Esophagus muscularis mucosa (tissue), 4 donors: ENCODE data around the gene MRPL23. TPM values are rescaled to one million over a fixed set of nuclear protein-coding genes. Genes with fewer than 3 reads are reported as not detected.

ENCODE experiments used
- DNase-seq: peaks from one replicate; pipeline ENCODE4 v3.0.0-alpha.2; 2017; ENCODE audit errors: extremely low spot score
- H3K27ac ChIP-seq, 4 donors: fragments of 200-600 bp; sonication (generic); replicated peaks in 1 of 4; 1 replicate in 3 of 4; 2 replicates in 1 of 4; pipeline ENCODE4 v1.5.1; 2016 to 2019; ENCODE audit warnings: mild to moderate bottlenecking in 1 of 4
- H3K27me3 ChIP-seq, 4 donors: fragments of 200-600 bp; sonication (generic); one replicate each; pipeline versions ENCODE4 v1.5.1 to v1.6.0; 2016 to 2019
- H3K36me3 ChIP-seq, 4 donors: fragments of 200-600 bp; sonication (generic); one replicate each; pipeline ENCODE4 v1.5.1; 2016 to 2019
- H3K4me1 ChIP-seq, 4 donors: fragments of 200-600 bp; sonication (generic); one replicate each; pipeline ENCODE4 v1.5.1; 2016 to 2019
- H3K4me3 ChIP-seq, 4 donors: fragments of 200-600 bp; sonication (generic); 1 replicate in 2 of 4; 2 replicates in 2 of 4; pipeline ENCODE4 v1.5.1; 2016 to 2019; ENCODE audit warnings: mild to moderate bottlenecking in 4 of 4, moderate library complexity in 1 of 4
- H3K9me3 ChIP-seq, 4 donors: fragments of 200-600 bp; sonication (generic); 1 replicate in 3 of 4; 2 replicates in 1 of 4; pipeline ENCODE4 v1.5.1; 2016 to 2019
- EP300 ChIP-seq: sonication (generic); formaldehyde crosslinking; IDR thresholded peaks from one replicate; pipeline ENCODE4 v1.6.1; 2017; ENCODE audit warnings: antibody characterized with exemption
- POLR2A ChIP-seq: fragments of 450-650 bp; IDR thresholded peaks from one replicate; pipeline ENCODE4 v1.6.1; 2017; ENCODE audit warnings: antibody characterized with exemption, moderate library complexity, mild to moderate bottlenecking, low read depth
- POLR2AphosphoS5 ChIP-seq, 2 donors: sonication (generic); formaldehyde crosslinking; IDR thresholded peaks; one replicate each; pipeline ENCODE4 v1.6.1; 2017; ENCODE audit warnings: antibody characterized with exemption in 2 of 2
- WGBS: methylation state at CpG from one replicate; pipeline ENCODE4 v1.1.5; 2018; 5-methylcytosine and 5-hydroxymethylcytosine counted together
- intact Hi-C: fragments of 100-400 bp; cut with DNase I; formaldehyde crosslinking; loops from one replicate; pipeline ENCODE4 v1.15.1; 2023
- total RNA-seq, 4 donors: library from RNA; depleted of rRNA; stranded (reverse); fragments of >200 nt; gene quantifications; one replicate each; pipeline versions ENCODE4 v1.1.0 to v1.2.1, GENCODE V29; 2016
- TF ChIP-seq, protein P1 (sequence below), 3 experiments: fragments of 200-600 bp in 2 of 3; fragments of 450-650 bp in 1 of 3; sonication (generic) in 2 of 3; IDR thresholded peaks; one replicate each; pipeline ENCODE4 v1.5.1; 2017 to 2019; ENCODE audit warnings: antibody characterized with exemption in 3 of 3, mild to moderate bottlenecking in 2 of 3, moderate library complexity in 1 of 3

MRPL23 gene
- total RNA-seq, 4 donors from 2014 or later = 82.0 to 153 (median 92.4) TPM

GRCh38 chr11:1952806-1953482 lies 5.8 kb downstream of the MRPL23 start:
- Histone ChIP-seq H3K9me3 (no peaks in the 10 kb centered on the region), H3K4me1 (no peaks in the 10 kb centered on the region), H3K4me3 (no peak overlapping the region), H3K36me3 (no peaks in the 10 kb centered on the region), H3K27me3 (no peaks in the 10 kb centered on the region), H3K27ac (no peak overlapping the region)
- intact Hi-C loops = no loop called here
- TF ChIP-seq EP300 = no peak
- TF ChIP-seq, protein P1, sequence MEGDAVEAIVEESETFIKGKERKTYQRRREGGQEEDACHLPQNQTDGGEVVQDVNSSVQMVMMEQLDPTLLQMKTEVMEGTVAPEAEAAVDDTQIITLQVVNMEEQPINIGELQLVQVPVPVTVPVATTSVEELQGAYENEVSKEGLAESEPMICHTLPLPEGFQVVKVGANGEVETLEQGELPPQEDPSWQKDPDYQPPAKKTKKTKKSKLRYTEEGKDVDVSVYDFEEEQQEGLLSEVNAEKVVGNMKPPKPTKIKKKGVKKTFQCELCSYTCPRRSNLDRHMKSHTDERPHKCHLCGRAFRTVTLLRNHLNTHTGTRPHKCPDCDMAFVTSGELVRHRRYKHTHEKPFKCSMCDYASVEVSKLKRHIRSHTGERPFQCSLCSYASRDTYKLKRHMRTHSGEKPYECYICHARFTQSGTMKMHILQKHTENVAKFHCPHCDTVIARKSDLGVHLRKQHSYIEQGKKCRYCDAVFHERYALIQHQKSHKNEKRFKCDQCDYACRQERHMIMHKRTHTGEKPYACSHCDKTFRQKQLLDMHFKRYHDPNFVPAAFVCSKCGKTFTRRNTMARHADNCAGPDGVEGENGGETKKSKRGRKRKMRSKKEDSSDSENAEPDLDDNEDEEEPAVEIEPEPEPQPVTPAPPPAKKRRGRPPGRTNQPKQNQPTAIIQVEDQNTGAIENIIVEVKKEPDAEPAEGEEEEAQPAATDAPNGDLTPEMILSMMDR (IDR thresholded peaks at IDR 0.05) = no peak
- TF ChIP-seq POLR2A = no peak
- TF ChIP-seq POLR2AphosphoS5 (IDR thresholded peaks at IDR 0.05) = no peak
- no CpG with 5 or more reads among the region's 29 CpGs for WGBS
- DNase-seq = no peak

GRCh38 chr11:1953489-1954266 lies 6.5 kb downstream of the MRPL23 start:
- Histone ChIP-seq H3K27me3 (no peaks in the 10 kb centered on the region), H3K4me3 (no peak overlapping the region), H3K27ac (no peak overlapping the region), H3K4me1 (no peaks in the 10 kb centered on the region), H3K36me3 (no peaks in the 10 kb centered on the region), H3K9me3 (no peaks in the 10 kb centered on the region)
- WGBS = no CpG with 5 or more reads among the region's 23 CpGs
- no peak for TF ChIP-seq POLR2A
- TF ChIP-seq, protein P1 (IDR thresholded peaks at IDR 0.05) = peak in 2 of 3 experiments; percentile 30 to 46
- intact Hi-C loops = no loop called here
- DNase-seq = no peak

DNA sequence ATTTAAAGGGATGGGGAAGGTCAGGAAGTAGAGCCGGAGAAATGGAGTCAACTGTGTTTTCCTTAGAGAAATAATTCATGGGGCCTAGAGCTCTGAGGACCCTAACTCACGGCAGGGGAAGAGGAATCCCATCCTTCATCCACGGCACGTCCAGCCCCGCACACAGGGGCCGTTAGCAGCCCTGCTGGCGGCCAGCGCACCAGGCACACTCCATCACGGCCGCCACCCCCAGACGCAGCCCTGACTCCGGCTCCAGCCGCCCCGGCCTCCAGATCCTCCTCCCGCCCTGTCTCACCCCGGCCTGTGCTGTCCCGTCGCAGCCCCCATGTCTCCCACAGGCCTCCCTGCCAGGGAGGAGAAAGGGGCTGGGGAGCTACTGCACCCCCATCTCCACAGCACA lies 11.2 kb downstream of the MRPL23 start:
- DNase-seq = no peak
- no peak overlapping the region for H3K27ac ChIP-seq
- intact Hi-C loops = no loop called here
- no peaks in the 10 kb centered on the region for H3K4me1 ChIP-seq
- H3K4me3 ChIP-seq = no peak overlapping the region
- H3K36me3 ChIP-seq = no peaks in the 10 kb centered on the region
- TF ChIP-seq, protein P1 (IDR thresholded peaks at IDR 0.05) = no peak
- TF ChIP-seq EP300 (no peak), POLR2AphosphoS5 (IDR thresholded peaks at IDR 0.05) (no peak), POLR2A (no peak)
- H3K27me3 ChIP-seq = no peaks in the 10 kb centered on the region
- H3K9me3 ChIP-seq = no peaks in the 10 kb centered on the region
- WGBS = no CpG with 5 or more reads among the region's 18 CpGs

GRCh38 chr11:1959786-1960185 lies 12.7 kb downstream of the MRPL23 start:
- Histone ChIP-seq H3K27ac (no peak overlapping the region), H3K4me1 (no peaks in the 10 kb centered on the region), H3K27me3 (no peaks in the 10 kb centered on the region), H3K9me3 (no peaks in the 10 kb centered on the region), H3K4me3 (no peak overlapping the region), H3K36me3 (no peaks in the 10 kb centered on the region)
- intact Hi-C loops = no loop called here
- no CpG with 5 or more reads among the region's 17 CpGs for WGBS
- TF ChIP-seq POLR2A (no peak), POLR2AphosphoS5 (IDR thresholded peaks at IDR 0.05) (no peak), EP300 (no peak)
- TF ChIP-seq, protein P1 (IDR thresholded peaks at IDR 0.05) = no peak
- DNase-seq = no peak
